ENCODE data around the gene CDX1.

CDX1 gene

DNA sequence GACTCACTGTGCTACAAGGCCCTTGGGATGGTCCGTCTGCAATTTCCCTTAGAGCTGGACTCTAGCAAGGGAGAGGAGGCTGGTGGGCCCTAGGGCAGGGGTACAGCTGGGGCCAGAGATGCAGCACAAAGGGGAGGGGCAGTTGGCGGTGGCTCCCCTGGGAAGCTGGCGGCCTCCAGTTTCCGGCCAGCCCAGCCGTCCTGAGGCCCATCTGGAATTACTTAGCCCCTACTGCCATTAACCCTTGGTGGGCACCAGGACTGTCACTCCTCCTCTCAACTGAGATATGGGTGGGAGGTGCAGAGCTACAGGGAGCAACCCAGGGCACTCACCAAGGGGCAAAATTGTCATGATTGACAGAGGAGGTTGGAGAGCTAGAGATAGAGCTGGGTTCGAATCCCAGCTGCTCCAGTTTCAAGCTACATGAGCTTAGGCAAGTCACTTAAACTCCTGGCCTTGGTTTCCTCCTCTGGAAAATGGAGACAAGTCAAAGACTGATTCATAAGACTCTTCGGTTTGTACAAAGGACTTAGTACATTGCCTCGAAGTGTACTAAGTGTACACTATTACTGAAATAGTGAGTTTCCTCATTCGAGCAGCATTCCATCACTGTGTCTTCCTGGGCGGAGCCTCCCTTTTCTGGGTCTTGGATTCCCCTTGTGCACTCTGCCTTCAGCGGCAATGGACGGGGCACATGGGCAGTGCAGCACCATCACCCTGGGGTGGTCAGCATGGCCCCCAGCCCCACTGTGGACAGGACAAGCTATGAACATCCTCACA is 8.2 kb upstream of the CDX1 start:
- no peak overlapping the region for H3K4me3 ChIP-seq (ENCODE audit: low read length)
- no peak for DNase-seq (ENCODE audit: low read depth)
- TF ChIP-seq, protein P1, sequence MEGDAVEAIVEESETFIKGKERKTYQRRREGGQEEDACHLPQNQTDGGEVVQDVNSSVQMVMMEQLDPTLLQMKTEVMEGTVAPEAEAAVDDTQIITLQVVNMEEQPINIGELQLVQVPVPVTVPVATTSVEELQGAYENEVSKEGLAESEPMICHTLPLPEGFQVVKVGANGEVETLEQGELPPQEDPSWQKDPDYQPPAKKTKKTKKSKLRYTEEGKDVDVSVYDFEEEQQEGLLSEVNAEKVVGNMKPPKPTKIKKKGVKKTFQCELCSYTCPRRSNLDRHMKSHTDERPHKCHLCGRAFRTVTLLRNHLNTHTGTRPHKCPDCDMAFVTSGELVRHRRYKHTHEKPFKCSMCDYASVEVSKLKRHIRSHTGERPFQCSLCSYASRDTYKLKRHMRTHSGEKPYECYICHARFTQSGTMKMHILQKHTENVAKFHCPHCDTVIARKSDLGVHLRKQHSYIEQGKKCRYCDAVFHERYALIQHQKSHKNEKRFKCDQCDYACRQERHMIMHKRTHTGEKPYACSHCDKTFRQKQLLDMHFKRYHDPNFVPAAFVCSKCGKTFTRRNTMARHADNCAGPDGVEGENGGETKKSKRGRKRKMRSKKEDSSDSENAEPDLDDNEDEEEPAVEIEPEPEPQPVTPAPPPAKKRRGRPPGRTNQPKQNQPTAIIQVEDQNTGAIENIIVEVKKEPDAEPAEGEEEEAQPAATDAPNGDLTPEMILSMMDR (conservative IDR thresholded peaks at IDR 0.05; ENCODE audit: low read depth, low read length), result no peak

DNA sequence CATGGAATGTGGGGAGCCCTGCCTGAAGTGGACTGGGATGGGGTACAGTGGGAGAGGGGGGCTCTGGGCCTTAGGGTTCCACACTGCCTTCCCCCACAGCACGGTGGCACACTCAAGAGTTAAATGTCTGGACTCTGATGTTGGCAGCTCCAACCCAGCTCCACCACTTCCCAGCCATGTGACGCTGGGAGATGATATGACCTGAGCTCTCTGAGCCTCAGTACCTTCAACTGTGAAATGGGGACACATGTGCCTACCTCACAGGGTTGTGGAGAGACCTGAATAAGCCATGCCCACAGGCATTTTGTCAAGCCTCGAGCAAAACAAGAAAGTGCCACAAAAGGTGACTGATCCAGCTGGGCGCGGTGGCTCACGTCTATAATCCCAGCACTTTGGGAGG is 7.5 kb upstream of the CDX1 start:
- TF ChIP-seq, protein P1 (conservative IDR thresholded peaks at IDR 0.05; ENCODE audit: low read depth, low read length), result no peak
- H3K4me3 ChIP-seq (ENCODE audit: low read length), result no peak overlapping the region
- no peak for DNase-seq (ENCODE audit: low read depth)

DNA sequence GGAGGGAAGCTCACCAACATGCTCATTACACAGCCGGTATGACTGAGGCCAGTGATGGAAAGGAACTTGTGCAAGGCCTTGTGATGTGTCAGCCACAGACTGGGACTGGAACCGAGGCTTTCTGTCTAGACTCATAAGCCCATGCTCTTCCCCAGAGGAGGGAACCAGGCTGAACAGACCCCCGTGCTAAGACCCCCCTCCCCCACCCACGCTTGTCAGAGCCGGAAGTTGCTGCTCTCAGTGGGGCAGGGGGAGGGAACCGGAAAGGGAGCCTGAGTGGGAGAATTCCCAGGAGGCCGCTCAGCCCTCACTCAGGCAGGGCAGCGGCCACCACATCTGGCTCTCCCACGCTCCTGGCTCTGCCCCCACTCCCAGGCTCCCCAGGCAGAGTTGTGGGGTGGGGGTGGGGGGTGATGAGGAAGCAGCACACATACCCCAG is 6.8 kb upstream of the CDX1 start:
- no peak overlapping the region for H3K4me3 ChIP-seq (ENCODE audit: low read length)
- no peak for DNase-seq (ENCODE audit: low read depth)
- TF ChIP-seq, protein P1 (conservative IDR thresholded peaks at IDR 0.05; ENCODE audit: low read depth, low read length), result no peak

DNA sequence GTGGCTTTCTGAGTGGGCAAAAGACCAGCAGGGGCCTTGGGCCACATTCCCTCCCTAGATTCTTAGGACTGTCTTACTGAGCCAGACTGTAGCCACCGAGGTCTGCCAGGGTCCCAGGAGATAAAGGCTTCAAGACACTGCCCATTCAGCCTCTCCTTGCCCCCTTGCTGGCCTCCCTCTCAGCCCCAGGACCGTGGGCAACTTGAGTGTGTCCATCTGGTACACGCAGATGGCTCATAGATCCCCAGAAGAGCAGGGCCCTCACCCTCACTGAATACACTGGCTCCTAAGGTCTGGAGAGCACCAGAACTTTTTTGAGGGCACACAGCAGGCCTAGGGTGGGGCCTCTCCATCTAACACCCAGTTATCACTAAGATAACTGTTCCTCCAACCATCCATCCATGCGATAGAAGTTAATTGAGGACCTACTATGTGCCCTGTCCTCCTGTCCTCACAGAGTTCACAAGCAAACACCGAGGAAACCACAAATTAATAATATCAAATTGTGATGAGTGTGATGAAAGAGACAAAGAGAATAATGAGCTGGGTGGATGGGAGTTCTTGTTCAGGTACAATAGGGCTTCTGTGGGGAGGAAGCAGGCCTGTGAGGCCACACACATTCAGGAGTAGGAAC is 6.0 kb upstream of the CDX1 start:
- TF ChIP-seq, protein P1 (conservative IDR thresholded peaks at IDR 0.05; ENCODE audit: low read depth, low read length), result no peak
- no peak for DNase-seq (ENCODE audit: low read depth)
- H3K4me3 ChIP-seq (ENCODE audit: low read length), result no peak overlapping the region

DNA sequence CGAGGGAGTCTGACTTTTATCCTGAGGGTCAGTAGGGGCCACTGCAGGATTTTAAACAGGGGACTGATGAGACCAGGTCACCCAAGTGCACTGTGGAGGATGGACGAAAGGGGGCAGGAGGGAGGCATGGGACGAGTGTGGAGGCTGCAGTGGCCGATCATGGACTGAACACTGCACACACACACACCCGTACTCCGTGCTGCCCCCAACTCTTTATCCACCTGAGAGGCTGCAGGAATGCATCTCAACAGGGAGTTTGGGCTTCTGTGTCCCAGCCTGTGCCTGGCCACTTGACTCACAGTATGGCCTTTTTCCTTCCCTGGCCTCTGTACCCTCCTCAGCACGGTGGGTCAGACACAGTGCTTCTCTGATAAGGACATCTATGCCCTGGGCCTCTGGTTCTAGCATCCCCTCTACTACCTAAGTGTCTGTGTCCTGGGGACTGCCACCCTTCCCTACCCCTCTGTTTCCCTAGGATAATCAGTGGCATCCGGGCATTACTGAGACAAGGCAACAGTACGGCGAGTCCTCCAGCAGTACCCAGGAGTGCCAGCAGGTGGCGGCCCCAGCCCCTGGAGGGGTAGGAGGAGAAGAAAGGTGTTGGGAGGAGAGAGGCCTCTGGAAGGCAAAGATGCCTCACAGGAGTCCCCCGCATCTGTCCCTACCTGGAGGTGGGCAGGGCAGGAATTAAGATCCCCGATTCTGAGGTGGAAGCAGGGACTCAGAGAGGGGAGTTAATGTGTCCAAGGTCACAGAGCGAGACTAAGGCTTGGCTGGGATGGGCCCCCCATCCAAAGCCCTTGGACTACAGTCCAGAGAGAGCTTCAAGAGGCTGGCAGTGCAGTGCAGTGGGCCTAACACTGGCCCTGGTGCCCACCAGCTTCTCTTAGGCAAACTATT is 5.1 kb upstream of the CDX1 start:
- TF ChIP-seq, protein P1 (conservative IDR thresholded peaks at IDR 0.05; ENCODE audit: low read depth, low read length), result peak; percentile 97
- no peak for DNase-seq (ENCODE audit: low read depth)
- H3K4me3 ChIP-seq (ENCODE audit: low read length), result no peak overlapping the region

DNA sequence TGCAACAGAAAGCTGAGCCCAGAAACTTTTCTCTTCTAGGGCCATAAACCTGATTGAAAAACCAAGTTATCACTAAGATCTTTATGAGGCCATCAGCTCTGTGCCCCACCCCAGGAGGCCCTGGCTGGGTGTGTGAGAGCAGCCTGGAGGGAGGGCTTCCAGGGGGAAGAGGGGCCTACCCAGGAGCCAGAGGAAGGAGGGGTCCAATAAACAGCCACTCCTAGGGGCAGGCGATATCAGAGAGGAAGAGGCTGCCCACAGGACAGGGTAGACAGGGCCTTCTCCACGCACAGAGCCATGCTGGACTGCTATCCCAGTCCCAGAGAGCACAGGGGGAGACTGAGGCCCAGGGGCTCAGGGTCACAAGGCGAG is 4.5 kb upstream of the CDX1 start:
- TF ChIP-seq, protein P1 (conservative IDR thresholded peaks at IDR 0.05; ENCODE audit: low read depth, low read length), result no peak
- no peak for DNase-seq (ENCODE audit: low read depth)
- no peak overlapping the region for H3K4me3 ChIP-seq (ENCODE audit: low read length)
